Measurements from ENCODE around the gene DUSP15.

GRCh38 chr20:31831211-31831610, 39.1 kb downstream of the DUSP15 start:
- TF ChIP-seq CTCF (IDR thresholded peaks at IDR 0.05) (no peak), POLR2A (IDR thresholded peaks at IDR 0.05) (no peak), POLR2AphosphoS5 (IDR thresholded peaks at IDR 0.05) (no peak)
